Omental fat pad (tissue), 4 donors: Measurements from ENCODE around the gene ATP5F1A. TPM values are rescaled to one million over a fixed set of nuclear protein-coding genes. Genes with fewer than 3 reads are reported as not detected.

Experiments
- ATAC-seq: fragments of 150-250 bp; one replicate; pipeline ENCODE4 v1.9.1; 2016; ENCODE audit warnings: mild to moderate bottlenecking, moderate library complexity; ENCODE audit not compliant: low FRiP score
- DNase-seq: peaks from one replicate; pipeline ENCODE4 v3.0.0-alpha.2; 2019; ENCODE audit warnings: low spot score
- total RNA-seq, 4 donors: library from RNA; depleted of rRNA; stranded (reverse); fragments of >200 nt; gene quantifications; one replicate each; pipeline ENCODE4 v1.1.0, GENCODE V29; 2016
- TF ChIP-seq, protein P1 (sequence below), 3 donors: fragments of 450-650 bp; IDR thresholded peaks; one replicate each; pipeline ENCODE4 v1.5.1; 2016 to 2017; ENCODE audit warnings: antibody characterized with exemption in 3 of 3, mild to moderate bottlenecking in 3 of 3, moderate library complexity in 2 of 3

Gene ATP5F1A
- total RNA-seq, 4 donors from 2014 or later: 322 to 491 (median 393) TPM

GRCh38 chr18:46068763-46069162, 29.3 kb downstream of the ATP5F1A start:
- ATAC-seq: no peak
- no peak for DNase-seq
- TF ChIP-seq, protein P1, sequence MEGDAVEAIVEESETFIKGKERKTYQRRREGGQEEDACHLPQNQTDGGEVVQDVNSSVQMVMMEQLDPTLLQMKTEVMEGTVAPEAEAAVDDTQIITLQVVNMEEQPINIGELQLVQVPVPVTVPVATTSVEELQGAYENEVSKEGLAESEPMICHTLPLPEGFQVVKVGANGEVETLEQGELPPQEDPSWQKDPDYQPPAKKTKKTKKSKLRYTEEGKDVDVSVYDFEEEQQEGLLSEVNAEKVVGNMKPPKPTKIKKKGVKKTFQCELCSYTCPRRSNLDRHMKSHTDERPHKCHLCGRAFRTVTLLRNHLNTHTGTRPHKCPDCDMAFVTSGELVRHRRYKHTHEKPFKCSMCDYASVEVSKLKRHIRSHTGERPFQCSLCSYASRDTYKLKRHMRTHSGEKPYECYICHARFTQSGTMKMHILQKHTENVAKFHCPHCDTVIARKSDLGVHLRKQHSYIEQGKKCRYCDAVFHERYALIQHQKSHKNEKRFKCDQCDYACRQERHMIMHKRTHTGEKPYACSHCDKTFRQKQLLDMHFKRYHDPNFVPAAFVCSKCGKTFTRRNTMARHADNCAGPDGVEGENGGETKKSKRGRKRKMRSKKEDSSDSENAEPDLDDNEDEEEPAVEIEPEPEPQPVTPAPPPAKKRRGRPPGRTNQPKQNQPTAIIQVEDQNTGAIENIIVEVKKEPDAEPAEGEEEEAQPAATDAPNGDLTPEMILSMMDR (IDR thresholded peaks at IDR 0.05): no peak

DNA sequence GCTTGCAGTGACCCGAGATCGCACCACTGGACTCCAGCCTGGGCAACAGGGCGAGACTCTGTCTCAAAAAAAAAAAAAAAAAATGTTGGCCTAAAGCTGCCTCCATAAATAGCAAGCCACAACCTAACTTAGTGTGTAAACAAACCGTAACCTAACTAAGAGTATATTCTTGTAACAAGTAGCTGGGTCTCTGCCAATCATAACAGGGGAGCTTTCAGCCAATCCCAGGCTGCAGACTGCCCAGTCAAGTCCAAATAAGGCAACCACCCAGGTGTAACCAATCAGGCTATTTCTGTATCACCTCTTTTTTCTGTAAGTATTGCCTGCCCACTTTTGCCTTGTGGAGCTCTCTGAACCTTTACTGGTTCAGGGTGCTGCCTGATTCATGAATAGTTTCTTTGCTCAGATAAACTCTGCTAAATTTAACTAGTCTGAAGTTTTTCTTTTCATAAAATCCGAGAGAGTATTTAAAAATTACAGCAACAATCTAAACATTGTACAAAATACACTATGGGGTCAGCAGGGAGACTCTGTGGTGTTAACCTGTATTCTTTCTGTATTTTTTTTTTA, 30.6 kb downstream of the ATP5F1A start:
- DNase-seq: no peak
- no peak for ATAC-seq
- TF ChIP-seq, protein P1 (IDR thresholded peaks at IDR 0.05): no peak

DNA sequence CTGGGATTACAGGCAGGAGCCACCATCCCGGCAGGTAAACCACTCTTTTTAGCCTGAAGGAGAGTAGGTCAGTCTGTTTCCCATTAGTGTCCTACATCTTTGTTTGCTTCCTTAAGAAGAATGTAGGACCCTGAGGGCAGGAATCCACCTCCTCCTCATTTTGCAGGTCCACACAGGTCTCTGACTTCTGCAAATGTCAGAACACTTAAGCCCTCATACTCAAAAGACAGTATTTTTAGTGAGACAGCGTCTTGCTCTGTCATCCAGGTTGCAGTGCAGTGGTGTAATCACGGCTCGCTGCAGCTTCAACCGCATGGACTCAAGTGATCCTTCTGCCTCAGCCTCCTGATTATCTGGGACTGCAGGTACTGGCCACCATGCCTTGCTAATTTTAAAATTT, 35.3 kb downstream of the ATP5F1A start:
- TF ChIP-seq, protein P1 (IDR thresholded peaks at IDR 0.05): no peak
- ATAC-seq (no peak), DNase-seq (no peak)

DNA sequence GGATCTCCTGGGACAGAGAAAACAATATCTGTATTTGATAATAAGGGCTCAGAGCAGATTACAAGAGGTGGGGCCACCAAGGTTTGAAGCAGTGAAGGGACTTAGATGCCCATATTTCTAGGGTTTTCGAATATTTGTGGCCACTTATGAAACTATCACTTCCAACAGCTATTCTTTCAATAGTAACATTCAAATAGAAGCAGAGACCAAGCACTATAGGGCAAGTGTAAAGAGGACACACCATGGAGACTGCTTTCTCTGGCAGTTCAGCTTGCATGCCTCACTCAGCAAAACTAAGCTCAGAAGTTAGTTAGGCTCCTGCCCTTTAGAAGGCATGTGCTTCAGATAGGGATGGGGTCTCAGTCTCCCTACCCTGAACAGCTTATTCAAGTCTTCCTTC, 36.3 kb downstream of the ATP5F1A start:
- TF ChIP-seq, protein P1 (IDR thresholded peaks at IDR 0.05): no peak
- DNase-seq: no peak
- no peak for ATAC-seq

DNA sequence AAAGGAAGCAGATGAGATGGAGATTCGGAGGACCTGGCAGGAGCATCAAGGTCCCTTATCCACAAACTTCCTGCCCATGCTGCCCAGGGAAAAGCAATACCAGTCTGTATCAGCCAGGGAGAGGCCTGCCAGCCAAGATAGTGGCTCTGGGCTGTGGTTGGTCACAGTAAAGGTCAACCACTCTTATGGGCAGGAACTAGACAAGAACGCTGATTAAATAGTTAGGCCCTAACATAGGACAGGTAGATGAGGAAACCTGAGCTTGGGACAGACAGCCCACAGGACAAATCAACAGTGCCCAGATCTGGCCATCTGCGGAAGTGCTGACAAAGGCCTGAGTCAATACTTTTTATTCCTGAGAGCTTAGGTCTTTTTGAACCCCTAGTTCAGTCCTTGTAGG, 36.7 kb downstream of the ATP5F1A start:
- no peak for DNase-seq
- TF ChIP-seq, protein P1 (IDR thresholded peaks at IDR 0.05): no peak
- no peak for ATAC-seq

DNA sequence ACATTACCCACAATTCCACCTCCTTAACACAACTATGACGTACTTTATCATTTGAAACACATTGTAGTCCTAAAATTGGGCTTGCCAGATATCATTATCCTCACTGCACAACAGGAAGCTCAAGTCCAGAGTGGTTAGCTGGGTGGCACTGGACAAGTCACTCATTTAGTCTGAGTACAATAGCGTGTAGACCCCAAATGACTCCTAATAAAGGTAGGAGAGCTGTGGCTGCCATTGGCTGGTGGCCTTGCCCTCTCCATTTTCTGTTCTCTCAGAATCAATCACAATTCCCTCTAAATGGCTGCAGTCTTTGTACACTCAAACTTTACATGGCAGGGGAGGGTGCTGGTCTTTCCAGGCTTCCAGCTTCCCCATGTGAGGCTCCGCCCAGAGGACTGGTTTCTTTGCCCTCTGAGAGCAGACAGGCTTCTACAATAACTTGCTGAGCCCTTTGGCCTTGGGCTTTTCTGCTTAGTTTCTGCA, 37.7 kb downstream of the ATP5F1A start:
- DNase-seq: no peak
- no peak for ATAC-seq
- TF ChIP-seq, protein P1 (IDR thresholded peaks at IDR 0.05): no peak

- no peak for ATAC-seq
- TF ChIP-seq, protein P1 (IDR thresholded peaks at IDR 0.05): no peak
- no peak for DNase-seq
Observed at GRCh38 chr18:46055838-46056230, 42.3 kb downstream of the ATP5F1A start.
